GM18909 (cell line): ENCODE measurements around the gene TMOD2.
A peak's percentile ranks its signal among the peaks of the same experiment; 100 is the strongest.

Experiments
- ATAC-seq: cut with Tn5 transposase; IDR thresholded peaks from one replicate; pipeline ENCODE4 v1.9.1; 2021; ENCODE audit warnings: mild to moderate bottlenecking; ENCODE audit not compliant: unreplicated experiment, poor library complexity

Gene TMOD2

DNA sequence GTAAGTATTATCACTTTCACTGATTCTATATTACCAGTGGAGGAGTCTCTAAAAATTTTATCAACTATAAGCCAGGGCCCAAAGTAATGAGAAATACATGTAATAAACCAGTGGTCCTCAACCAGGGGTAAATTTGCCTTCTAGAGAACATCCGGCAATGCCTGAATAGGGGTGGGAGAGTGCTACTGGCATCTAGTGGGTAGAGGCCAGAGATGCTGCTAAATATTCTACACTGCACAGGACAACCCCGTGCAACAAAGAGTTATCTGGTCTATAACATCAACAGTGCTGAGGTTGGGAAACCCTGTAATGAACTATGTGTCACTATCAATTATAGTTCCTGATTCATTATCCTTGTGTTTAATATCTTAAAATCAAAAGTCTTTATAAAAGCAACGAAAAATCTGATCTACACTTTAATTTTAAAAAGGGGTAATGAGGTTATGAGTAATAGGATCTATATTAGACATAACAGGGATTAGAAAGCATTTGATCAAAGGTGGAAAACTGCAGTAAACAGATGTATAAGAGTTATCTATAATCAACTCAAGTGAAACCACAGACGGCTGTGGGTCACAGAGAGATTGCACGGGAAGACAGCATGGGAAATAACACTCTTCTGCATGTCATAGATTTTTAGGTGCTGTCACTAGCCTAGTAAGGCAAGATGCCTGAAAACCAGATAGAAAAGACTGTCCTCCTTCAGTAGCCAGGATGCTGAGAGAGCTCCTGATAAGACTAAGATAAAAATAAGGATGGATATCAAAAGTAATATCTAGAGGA is 16.0 kb upstream of the TMOD2 start:
- ATAC-seq, result no peak

- peak; percentile 32 for ATAC-seq
These were observed 15.3 kb upstream of the TMOD2 start for GRCh38 chr15:51736069-51736468.

GRCh38 chr15:51736751-51737521 is 14.5 kb upstream of the TMOD2 start:
- peak; percentile 34 for ATAC-seq

- peak; percentile 40 for ATAC-seq
These were observed 13.7 kb upstream of the TMOD2 start, which contains the start of gene LYSMD2 for GRCh38 chr15:51737522-51738305. LYSMD2 (minus strand) TSS chr15:51737655; CDS start chr15:51737622, 33 bp downstream.

- ATAC-seq, result no peak
These were observed 12.8 kb upstream of the TMOD2 start for GRCh38 chr15:51738553-51738952.

GRCh38 chr15:51739061-51739712 is 12.2 kb upstream of the TMOD2 start:
- ATAC-seq, result no peak

- ATAC-seq, result no peak
These were observed 2.1 kb upstream of the TMOD2 start for GRCh38 chr15:51749307-51749706.

DNA sequence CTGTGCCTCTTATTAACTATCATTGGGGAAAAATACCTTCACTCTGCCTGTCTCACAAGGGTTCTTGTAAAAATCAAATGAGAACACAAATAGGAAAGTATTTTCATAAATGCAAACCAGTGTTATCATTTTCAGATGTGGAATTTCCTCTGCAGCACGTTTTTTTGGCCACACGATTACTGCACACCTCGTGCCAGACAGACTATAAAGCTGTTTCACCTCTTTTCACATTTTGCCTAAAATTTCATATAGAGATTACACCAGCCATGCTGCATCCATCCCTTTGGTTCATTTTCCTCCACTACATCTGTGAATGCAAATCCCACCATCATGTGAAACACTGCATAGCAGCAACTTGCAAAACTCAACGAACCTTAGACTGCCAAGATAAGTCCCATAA is 1.2 kb upstream of the TMOD2 start:
- no peak for ATAC-seq

DNA sequence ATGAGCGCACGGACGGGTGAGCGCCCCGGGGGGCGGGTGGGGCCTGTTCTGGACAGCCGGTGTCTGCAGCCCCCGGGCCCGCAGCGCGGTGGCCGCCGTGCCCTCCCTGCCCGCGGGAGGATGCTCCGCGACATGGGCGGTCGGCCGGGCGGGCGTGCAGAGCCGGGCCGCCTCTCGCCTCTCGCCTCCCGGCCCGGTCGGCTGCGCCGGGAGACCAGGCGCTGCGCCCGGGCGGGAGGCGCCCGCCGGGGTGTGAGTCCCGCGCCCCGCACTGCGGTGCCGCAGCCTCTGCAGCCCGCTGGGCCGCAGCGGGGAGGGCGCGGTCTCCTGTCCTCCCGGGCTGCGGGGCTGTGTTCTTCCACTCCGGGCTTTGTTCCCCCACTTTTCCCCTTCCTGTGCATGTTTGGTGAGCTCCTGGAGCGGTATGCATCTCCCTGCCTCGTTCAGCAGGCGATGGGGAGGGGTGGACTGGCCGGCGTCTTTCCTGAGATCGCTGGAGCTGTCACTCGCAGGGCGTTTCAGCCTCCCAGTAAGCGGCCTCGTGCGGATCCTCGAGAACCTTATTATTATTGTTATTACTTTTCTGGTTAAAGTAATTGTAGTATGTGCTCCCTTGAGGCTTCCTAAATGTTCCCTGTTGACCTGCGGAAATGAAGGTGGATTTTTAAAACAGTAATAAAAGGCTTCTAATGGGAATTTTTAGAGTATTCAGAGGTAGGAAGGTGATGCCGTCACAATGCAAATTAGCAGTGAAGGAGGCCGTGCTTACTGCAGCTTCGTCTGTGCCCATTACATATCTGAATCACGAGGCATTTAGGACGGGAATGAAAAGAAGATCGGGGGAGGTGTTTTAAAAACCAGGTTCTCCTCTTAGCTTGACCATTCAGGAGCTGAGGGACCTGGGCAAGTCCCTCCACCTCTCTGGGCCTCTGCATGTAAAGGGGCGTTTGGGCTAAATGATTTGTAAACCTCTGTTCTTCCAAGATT is 593 bp downstream of the TMOD2 start:
- peak; percentile 40 for ATAC-seq

GRCh38 chr15:51752888-51753287 is 1.5 kb downstream of the TMOD2 start:
- no peak for ATAC-seq

GRCh38 chr15:51754267-51754666 is 2.9 kb downstream of the TMOD2 start:
- no peak for ATAC-seq

GRCh38 chr15:51755790-51756189 is 4.4 kb downstream of the TMOD2 start:
- no peak for ATAC-seq

GRCh38 chr15:51756482-51756881 is 5.1 kb downstream of the TMOD2 start:
- ATAC-seq, result no peak

DNA sequence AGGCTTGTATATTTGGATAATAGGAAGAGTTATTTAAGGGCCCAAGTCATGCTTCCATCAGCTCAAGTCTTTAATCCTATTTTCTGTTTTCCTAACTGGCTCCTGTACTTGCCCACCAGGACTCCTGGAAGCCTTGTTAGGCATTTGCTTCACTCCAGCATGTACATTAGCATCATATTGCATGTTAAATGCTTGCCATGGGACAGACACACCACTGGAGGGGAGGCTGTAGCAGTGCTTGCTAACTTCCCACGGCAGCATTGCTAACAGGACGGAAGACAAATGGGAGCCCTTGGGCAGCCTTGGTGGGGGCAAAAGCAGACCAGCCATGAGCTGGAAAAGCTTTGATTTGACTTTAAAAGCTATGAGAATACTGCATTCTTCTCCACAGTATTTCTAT is 6.1 kb downstream of the TMOD2 start:
- no peak for ATAC-seq

DNA sequence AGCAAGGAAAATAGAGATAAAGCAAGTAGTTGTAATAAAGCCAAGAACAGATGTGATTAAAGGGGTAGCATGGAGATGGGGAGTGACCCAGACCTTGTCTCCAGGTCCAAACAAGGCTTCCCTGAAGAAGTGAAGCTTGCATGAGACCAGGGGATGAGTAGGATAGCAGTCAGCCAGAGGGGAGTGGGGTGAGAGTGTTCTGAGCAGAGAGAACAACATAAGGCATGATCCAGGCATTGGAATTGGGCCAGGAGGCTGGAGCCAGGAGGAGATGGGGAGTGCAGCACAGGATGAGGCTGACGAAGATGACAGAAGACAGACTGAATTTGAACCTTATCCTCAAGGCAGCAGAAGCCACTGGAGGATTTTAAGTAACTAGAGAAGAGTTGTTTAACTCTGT is 7.2 kb downstream of the TMOD2 start:
- ATAC-seq, result no peak

- no peak for ATAC-seq
These were observed 8.2 kb downstream of the TMOD2 start for GRCh38 chr15:51759557-51760070.

DNA sequence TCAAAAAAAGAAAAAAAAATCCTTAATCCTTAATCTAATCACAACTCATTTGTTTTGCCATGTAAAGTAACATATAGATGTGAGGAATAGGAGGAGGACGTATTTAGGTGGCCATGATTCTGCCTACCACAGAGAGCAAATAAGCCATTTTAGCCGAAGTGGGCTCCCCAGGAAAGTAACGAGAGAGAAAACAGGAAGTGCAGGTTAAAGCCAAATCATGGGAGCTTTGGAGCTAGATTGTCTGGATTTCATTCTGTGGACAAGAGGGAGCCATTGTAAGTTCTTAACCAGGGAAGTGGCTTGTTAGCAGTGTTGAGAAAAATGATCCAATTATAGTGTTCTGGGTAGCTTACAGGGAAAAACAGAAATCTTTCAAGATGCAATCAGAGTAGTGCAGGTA is 9.4 kb downstream of the TMOD2 start:
- no peak for ATAC-seq

- no peak for ATAC-seq
These were observed 14.4 kb downstream of the TMOD2 start for GRCh38 chr15:51765751-51766150.

- ATAC-seq, result no peak
These were observed 14.9 kb downstream of the TMOD2 start for GRCh38 chr15:51766341-51766740.
